ENCODE data around the gene NDUFA3.

DNA sequence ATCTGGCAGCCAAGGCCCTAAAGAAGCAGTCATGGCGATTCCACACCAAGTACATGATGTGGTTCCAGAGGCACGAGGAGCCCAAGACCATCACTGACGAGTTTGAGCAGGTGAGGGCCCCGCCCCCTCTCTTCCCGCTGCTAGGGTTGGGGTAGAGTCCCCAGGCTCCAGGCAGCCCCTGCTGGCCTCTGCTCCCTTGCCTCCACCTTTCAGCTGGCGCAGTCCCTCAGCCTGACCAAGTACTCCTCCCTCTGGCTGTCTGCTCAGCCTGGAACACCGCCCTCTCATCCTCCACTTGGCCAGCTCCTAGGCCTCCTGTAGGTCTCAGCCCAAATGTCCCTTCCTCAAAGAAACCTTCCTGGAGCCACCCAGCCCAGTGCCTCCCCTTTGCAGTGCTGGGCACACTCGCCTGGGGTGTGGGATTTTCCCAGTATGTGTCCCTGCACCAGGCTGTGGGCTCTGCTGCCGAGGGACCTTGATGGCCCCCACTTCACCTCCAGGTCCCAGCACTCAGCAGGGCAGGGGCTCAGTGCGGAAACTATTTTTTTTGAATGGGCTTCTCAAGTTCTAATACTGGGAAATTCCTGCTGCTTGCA, 51.2 kb downstream of the NDUFA3 start:
- TF ChIP-seq, protein P1, sequence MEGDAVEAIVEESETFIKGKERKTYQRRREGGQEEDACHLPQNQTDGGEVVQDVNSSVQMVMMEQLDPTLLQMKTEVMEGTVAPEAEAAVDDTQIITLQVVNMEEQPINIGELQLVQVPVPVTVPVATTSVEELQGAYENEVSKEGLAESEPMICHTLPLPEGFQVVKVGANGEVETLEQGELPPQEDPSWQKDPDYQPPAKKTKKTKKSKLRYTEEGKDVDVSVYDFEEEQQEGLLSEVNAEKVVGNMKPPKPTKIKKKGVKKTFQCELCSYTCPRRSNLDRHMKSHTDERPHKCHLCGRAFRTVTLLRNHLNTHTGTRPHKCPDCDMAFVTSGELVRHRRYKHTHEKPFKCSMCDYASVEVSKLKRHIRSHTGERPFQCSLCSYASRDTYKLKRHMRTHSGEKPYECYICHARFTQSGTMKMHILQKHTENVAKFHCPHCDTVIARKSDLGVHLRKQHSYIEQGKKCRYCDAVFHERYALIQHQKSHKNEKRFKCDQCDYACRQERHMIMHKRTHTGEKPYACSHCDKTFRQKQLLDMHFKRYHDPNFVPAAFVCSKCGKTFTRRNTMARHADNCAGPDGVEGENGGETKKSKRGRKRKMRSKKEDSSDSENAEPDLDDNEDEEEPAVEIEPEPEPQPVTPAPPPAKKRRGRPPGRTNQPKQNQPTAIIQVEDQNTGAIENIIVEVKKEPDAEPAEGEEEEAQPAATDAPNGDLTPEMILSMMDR (conservative IDR thresholded peaks at IDR 0.05; ENCODE audit: low read depth, low read length): no peak
- TF ChIP-seq EZH2 (IDR thresholded peaks at IDR 0.05; ENCODE audit: borderline replicate concordance, low read depth, low read length, poor library complexity, severe bottlenecking): no peak
